Hypothalamus (tissue), 51 donors: ENCODE measurements around the gene PHLDB2.
A peak's percentile ranks its signal among the peaks of the same experiment; 100 is the strongest.

Experiments used
- DNase-seq, 51 donors: peaks; one replicate each; lab custom pipeline; 2025; lab: John Stamatoyannopoulos, UW

PHLDB2 gene

DNA sequence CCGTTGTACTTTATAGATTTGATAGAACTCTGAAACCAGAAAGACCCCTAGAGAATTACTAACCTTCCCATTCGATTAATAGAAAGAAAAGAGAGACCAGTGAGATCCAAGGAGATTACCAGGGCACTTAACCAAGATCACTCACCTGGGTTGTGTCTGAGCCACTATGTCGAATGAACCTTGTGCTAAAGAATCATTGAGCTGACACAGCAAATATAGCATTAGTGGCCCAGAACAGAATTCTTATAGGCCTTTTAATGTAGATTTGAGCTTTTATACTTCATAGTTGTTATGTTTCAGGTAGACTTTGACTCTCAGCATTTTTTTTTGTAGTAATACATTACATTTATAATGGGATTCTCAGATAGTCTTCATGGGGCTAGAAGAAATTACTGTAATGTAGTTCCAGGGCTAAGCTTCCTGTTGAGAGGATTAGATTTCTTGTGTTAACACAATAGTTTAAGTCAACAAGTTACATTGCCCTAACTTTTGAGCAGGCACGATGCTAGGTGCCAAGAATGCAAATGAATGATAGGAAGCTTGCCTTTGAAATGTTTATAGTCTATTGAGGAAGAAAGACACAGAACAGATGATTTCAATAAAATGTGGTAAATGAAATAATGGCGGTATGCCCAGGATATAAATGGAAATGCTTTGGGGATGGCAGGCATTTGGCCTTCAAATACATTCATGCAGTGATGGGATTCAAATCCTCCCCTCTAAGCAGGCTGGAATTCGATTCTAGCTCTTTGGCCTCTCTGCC, 95.3 kb downstream of the PHLDB2 start:
- no peak for DNase-seq

DNA sequence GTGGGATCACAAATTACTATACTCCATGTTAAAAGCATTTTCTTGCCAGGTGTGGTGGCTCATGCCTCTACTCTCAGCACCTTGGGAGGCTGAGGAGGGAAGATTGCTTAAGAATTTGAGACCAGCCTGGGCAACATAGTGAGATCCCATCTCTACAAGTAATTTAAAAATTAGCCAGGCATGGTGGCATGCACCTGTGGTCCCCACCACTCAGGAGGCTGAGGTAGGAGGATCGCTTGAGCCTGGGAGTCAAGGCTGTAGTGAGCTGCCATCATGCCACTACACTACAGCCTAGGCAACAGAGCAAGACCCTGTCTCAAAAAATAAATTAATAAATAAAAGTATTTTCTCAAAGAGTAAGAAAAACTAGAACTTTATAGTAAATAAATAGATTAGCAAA, 96.8 kb downstream of the PHLDB2 start:
- DNase-seq, result no peak

DNA sequence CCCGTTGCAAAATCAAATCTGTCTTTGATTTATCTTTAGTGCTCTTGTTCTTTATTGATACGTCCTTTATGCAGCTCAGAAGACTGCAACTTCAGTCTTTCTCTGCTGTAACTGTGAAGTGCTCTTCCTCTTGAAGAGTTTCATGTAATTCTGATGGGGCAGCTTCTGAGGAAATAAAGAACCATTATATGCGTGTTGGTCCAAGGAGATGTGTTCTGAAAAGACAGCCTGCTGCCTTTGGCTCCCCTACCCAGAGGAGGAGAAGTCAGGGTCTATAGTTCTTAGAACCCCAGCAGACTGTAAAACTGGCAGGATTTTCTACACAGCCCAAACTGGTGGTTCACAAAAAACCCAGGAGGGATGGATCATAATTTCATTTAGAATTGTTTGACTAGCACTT, 97.4 kb downstream of the PHLDB2 start:
- DNase-seq, result no peak

DNA sequence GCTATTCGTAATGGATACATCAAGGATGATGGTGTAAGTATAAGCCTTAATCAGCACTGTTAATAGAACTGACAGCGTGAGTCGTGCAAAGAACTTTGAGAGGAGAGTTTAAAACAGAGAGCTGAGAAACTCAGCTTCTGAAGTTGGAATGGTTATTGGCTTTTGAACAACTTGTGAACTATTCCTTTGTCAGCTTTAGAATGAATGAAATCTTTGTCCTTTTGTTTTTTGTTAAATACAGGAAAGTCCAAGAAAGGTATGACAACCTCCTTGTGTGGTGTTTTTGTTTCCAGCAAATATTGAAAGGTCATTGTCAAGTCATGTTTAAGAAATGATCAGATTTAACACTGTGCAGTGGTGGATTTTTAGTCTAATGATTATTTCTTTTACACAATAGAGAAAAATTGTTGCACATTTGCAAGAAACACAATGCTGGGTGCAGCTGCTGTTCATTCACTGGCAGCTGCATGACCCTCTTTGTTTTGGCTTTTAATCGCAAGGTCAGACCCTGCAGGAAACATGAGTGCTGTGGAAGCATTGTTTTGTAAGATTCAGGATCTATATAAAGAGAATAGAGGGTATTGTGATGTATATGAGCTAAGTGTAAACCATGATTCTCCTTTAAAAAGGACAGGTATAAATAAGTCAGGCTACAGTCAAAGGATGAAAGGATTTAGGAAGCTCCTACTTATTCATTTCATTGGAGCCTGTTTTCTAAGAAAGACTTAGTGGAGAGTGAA, 98.1 kb downstream of the PHLDB2 start:
- DNase-seq, result peak in 3 of 51 donors; percentile 4 to 49 (median 7)

DNA sequence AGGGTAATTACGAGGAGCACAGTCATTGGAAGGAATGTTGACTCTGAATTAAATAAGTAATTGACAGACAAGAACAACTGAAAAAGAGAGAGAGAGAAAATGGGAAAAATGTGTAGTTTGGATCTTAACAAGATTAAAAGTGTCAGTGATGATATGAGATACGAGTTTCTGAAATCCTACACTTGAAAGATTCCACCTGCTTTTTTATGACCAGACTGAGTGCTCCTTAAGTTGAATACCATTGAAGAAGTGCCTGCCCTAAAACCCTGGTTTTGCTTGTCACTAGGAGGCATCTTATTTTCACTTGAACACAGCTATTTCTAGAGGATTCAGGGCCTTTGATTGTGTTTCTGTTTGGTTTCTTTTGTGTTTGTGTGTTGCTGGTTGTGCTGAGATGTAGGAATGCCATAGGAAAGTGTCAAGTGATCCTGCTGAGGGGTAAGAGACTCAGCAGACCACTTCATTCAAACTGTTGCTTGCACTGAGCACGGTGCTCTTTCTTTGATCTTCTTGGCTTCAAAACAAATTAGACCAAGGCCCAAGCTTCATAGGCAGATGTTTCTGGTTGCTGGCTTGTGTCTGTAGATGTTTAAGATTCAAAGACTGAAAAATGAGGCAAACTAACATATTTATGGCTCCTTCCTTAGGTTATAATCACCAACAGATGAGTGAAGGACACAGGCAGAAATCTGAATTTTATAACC, 102.5 kb downstream of the PHLDB2 start:
- DNase-seq, result no peak

DNA sequence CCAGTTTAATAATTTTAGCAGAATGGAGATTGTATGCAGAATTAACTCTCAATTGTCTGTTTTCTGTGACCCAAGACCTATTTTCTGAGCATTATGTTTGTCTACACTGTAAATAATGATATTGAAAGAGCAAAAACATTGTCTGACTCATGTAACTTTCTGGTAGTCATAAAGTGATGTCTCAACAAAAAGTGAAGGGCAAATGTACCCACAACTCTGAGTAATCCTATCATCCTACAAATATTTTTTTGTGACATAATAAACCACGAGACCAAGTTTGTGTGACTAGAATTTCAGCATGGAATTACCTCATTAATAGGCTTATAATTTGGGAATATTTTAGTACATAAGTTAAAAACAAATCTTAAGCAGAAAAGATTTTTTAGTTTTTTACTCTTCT, 104.4 kb downstream of the PHLDB2 start:
- no peak for DNase-seq

DNA sequence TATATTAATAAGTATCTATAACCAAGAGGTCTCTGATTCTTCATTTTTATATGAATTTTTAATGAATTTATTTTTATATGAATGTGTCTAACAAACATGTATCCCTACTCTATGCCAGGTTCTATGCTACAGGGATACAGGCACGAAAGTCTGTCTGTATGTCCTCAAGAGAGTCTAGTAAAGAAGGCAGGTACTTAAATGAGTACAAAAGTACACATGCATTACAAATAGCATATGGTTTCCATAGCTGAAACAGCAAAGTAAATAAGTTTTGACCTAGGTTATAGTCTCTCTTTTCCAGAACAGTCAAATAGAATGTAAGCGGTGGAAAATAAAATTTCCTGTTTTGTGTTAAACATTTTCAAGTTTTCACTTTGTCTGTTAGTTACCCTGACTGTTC, 106.4 kb downstream of the PHLDB2 start:
- DNase-seq, result no peak

DNA sequence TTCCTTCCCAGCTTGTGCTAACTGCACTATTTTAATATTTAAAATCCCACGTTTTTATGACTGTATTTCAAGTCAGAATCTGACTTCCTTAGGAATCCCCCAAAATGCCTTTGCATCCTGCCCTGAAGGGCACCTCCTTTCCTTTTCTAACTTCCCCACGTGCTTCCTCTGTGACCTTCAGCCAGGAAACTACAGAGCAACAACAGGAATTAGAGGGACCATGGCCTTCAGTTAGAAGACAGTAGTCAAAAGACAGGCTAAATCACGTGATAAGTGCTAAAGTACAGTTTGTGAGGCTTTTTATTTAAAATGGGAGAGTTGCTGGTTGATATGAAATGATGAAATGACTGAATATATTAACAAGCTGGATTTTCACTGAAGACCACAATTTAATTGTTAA, 108.0 kb downstream of the PHLDB2 start:
- no peak for DNase-seq

DNA sequence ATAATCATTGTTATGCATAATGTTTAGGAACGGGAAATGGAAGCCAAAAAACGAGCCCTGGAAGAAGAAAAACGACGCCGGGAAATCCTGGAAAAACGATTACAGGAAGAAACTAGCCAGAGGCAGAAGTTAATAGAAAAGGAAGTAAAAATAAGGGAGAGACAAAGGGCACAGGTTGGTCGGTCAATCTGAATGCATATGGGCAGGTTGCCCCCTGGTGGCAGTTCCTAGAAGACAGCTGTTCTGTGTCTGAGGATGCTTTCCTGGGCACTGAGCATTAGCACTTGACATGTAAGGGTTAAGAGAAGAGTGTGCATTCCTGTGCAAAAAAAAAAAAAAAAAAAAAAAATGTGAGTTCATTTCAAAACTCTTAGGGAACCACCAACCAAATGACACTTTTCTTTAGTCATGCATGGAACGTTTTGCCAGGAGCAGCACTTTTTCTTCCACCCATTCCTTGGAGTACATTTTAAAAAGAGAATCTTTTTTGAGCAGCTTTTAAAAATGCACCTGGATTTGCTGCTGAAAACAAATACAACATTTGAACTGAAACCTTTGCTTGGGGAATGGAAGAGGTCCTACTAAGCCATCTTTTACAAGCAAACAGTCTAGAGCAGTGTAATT, 108.7 kb downstream of the PHLDB2 start:
- DNase-seq, result peak in 47 of 51 donors; percentile 1 to 89 (median 53)

DNA sequence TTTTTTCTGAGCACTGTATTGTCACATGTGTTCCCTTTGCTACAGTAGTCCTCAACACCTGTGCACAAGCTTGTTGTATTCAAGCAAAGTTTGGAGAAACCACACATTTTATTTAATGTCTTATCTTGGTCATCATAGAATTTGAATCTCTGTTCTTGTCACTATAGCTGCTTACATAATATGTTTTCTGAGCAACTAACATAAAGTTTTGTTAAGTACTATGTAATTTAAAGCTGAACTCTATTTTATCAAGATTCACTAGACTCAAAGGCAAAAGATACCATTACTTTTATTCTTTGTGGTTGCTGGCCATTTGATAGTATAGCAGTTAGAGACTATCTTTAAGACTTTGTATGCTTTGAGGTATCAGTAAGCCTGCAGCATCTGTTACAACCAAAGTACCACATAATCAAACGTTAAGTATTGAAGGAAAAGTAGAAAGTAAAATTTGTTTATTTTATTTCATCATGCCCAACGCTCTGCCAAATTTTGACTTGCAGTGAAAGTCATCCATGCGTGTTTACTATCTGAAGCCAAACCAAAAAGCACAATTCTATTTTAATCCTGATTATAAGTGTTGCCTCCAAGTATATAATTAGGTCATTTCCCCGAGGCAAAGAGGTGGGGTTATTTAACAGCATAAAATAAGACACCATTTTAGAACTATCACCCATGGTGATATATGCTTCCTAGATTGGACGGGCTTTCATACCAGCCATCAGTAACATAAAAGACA, 109.4 kb downstream of the PHLDB2 start:
- DNase-seq, result no peak

DNA sequence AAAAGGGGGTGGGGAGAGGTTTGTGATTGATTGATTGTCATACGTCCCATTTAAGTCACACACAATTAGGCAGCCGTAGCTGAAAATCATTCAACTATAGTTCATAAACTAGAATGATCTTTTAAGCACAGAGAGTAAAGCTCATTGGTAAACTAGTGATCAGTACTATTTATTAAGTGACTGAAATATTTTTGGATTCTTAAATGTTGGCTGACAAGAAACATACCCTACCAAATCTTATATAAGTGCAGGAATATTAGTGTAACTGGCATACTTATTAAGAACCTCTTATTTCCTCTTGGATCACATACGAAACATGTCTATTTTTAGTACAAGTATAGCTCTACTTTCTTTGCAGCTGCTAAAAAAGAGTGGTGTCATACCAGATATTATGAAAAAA, 111.3 kb downstream of the PHLDB2 start:
- DNase-seq, result no peak

DNA sequence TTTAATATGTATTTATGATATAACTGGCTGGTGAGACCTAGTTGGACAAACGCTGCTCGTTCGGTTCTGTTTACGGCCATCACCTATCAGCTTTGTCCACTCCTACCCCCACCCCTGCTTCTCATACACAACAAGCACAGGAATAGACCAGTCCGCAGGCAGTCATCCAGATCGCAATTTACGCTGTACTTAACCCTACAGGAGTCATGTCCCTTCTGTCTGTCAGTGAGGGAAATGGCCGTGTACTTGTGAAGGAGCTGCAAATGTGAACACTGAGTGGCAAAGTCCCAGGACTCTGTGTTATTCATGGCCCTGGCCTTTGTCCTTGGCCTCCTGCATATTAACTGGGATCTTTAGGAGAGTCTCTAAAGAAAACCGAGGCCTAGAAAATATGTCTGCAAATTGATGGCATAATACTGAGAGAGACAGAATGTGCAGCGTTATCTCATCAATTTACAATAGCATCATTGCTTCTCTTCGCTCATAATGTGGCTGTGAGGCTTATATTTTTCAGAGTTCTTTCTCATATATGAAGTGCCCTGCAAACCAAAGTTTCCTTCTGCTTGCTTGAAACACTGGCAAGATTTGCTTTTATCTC, 112.6 kb downstream of the PHLDB2 start:
- no peak for DNase-seq

DNA sequence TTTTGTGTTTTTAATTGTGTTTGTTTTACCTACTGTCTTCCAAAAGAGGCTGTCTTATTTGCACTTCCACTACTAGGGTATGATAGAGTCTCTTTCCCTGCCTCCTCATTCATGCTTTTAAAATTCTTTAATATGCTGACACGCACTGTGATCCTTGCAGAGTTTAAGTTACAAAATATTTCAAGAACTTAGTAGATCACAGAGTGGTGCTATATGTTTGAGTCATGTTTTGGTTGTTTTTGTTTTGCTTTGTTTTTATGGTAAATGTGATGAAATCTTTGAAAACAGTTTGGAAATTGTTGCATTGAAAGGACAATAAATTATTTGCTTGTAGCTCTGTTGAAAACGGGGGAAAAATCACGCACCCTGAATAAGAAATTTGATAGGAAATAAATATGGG, 113.8 kb downstream of the PHLDB2 start:
- DNase-seq, result no peak

DNA sequence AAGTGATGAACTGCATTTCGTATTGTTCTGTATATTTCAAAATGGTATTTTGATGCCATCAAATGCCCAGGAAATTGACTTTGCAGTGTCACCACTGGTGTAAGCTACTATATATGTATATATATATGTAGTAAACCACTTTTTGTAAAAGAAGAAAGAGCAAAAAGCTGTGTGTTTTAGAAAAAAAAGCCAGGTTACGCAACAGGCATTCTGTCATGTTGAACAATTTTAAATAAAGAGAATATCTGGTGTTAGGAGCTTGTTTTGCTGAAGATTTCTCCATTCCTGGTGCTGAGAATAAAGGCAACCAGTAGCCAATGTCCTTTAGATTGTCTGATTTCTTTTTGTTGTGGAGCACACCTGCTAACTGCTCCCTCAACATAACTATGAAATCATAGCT, 116.1 kb downstream of the PHLDB2 start:
- no peak for DNase-seq

DNA sequence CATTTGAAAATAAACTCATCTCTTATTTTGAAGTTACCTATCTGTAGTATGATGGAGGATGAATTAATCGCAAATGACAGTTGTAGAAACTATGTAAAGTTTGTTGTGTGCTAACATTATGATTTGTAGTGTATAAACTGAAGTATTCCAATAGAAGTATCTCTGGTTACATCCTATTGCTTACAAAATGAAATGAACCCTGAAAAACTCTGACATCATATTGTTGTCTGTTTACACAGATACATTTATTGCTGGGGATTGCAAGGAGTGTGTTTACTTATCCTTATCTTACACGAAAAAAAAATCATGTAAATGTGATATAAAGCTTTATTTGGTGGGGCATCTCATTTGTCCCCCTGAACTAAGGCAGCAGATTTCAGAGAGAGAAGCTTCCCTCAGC, 117.2 kb downstream of the PHLDB2 start:
- DNase-seq, result no peak

DNA sequence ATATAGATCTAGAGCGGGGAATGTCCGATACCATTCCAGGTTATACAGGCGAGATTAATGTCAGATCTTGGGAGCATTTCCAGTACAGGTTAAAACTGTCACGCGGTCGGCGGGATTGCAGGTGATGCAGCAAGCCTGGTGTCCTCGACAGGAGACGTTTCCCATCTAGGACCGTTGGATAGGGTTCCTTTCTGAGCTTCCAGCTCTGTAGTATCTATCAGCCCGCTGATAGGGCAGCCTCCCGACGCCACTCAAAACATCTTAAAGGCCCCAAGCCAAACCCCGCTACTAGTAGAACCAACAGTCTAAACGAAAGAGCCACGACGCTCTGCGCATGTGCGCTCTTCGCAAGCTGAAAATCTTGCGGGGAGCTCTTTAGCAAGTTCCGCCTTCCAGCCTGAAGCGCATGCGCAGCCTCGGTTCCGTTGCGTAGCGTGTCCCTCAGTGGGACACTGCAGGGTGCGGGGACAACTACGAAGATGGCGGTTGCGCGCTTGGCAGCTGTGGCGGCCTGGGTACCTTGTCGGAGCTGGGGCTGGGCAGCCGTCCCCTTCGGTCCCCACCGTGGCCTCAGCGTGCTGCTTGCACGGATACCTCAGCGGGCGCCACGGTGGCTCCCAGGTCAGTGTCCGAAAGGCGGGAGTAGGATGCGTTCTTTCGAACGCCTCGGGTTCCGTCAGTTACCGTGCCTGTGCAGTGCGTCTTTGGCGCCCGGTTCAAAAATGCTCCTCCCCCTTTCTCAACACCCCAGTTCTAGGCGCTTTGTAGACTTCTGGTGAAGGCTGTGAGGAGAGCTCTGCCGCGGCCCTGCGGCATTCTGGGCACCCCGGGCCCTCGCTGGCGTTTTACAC, 119.7 kb downstream of the PHLDB2 start, which contains the start of gene ABHD10:
TSS of gene ABHD10 (plus strand) at position 444 of the 851 bp plus-strand sequence. CDS start at position 480, 36 bp downstream.
- DNase-seq, result peak; percentile 69 to 98 (median 92)

DNA sequence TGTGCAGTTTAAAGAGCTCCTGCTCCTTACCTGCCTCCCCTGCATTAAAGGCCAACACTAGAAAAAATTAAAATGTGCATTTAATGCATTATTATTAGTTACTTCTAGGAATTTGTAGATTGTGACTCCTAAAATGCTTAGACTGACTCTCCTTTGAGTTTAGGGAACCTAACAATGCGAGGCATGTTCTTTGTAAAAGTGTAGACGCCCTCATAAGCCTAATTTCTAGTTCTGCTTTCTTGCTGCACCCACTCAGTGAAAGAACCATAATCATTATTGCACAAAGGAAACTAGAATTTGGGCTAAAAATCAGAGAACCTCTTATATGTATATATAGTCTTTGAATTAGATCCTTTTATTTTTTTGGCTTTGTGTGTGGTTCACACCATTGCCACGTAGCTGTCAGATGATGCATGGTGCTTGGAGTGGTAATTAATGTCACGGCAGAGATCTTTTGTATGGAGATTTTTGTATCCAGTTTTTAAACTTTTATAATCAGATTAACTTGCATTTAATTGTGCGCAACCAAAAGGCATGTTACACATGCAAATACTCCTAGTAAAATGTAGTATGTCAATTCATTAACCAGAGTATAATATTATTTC, 120.5 kb downstream of the PHLDB2 start:
- DNase-seq, result peak in 1 of 51 donors; percentile 69

DNA sequence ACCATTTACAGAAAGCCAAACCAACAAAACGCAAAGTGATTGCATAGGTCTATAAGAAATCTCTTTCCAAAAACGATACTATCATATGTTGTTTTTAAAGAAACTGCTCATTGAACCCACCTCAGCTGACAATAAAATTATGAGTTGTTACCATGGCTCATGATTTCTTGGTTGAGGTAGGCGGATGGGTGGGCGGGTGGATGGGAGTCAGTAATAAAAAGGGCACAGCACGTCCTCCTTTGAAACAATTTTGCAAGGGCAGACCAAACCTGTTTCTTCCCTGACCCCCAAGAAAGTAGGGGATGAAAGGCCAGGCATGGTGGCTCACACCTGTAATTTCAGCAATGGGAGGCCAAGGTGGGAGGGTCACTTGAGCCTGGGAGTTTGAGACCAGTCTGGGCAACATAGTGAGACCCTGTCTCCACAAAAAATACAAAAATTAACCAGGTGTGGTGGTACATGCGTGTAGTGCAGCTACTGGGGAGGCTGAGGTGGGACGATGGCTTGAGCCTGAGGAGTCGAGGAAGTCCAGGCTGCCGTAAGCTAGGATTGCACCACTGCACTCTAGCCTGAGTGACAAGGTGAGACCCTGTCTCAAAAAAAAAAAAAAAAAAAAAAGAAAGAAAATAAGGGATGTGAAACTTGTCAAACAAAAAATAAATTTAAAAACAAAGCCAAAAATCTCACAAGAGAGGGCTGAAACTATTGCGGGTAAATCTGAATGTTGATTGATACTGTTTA, 121.8 kb downstream of the PHLDB2 start:
- DNase-seq, result no peak
